Measurements from ENCODE around the gene SSRP1. TPM values are rescaled to one million over a fixed set of nuclear protein-coding genes. Genes with fewer than 3 reads are reported as not detected.

Gene SSRP1
- total and polyA plus RNA-seq, 2 donors (not counting 1 experiment from before 2014, with no cell fraction given), result 52.7 to 94.1 TPM

GRCh38 chr11:57358991-57359390, 23.3 kb upstream of the SSRP1 start:
- no peaks in the 10 kb centered on the region for H3K79me2 ChIP-seq (ENCODE audit: control insufficient read depth, insufficient read depth, low read length)
- no peaks in the 10 kb centered on the region for H4K20me1 ChIP-seq (ENCODE audit: control insufficient read depth, extremely low read depth, insufficient read depth, low read length)
- no peak overlapping the region for H3K4me3 ChIP-seq (replicated peaks in 1 of 4; ENCODE audit: control extremely low read depth in 1 of 4, insufficient read depth in 1 of 4, low read depth in 3 of 4, low read length in 4 of 4)
- no peak overlapping the region for H3K27ac ChIP-seq (ENCODE audit: insufficient read depth, low read length)
- H3K4me1 ChIP-seq (ENCODE audit: control insufficient read depth, extremely low read depth, insufficient read depth, low read length), result no peaks in the 10 kb centered on the region
- H2AFZ ChIP-seq (ENCODE audit: low read length), result no peak overlapping the region
- H3K36me3 ChIP-seq (ENCODE audit: control insufficient read depth, insufficient read depth, low read length), result no peaks in the 10 kb centered on the region
- TF ChIP-seq CTCF (conservative IDR thresholded peaks at IDR 0.05 in 1 of 2, IDR thresholded peaks at IDR 0.05 in 1 of 2; ENCODE audit: low read depth in 1 of 2, low read length in 2 of 2) (no peak), EZH2 (IDR thresholded peaks at IDR 0.05; ENCODE audit: low read length, missing control alignments) (no peak)
- no peak for DNase-seq (ENCODE audit: low read depth in 2 of 2)
- no peak overlapping the region for H3K4me2 ChIP-seq (ENCODE audit: extremely low read depth, insufficient read depth, low read length)
- H3K9me3 ChIP-seq (ENCODE audit: control insufficient read depth, insufficient read depth, low read depth, low read length), result no peaks in the 10 kb centered on the region
- H3K27me3 ChIP-seq (ENCODE audit: control insufficient read depth, insufficient read depth, low read length), result peaks cover 7% of the 10 kb centered on the region
- no peak overlapping the region for H3K9ac ChIP-seq (ENCODE audit: insufficient read depth, low read length)

GRCh38 chr11:57358543-57358961, 22.9 kb upstream of the SSRP1 start:
- DNase-seq (ENCODE audit: low read depth in 2 of 2), result peak in 1 of 2 donors; percentile 51
- no peak for TF ChIP-seq CTCF (conservative IDR thresholded peaks at IDR 0.05 in 1 of 2, IDR thresholded peaks at IDR 0.05 in 1 of 2; ENCODE audit: low read depth in 1 of 2, low read length in 2 of 2)
- TF ChIP-seq EZH2 (IDR thresholded peaks at IDR 0.05; ENCODE audit: low read length, missing control alignments), result no peak
- no peak overlapping the region for H3K4me2 ChIP-seq (ENCODE audit: extremely low read depth, insufficient read depth, low read length)
- H3K36me3 ChIP-seq (ENCODE audit: control insufficient read depth, insufficient read depth, low read length), result no peaks in the 10 kb centered on the region
- H3K27me3 ChIP-seq (ENCODE audit: control insufficient read depth, insufficient read depth, low read length), result peaks cover 7% of the 10 kb centered on the region
- no peaks in the 10 kb centered on the region for H3K79me2 ChIP-seq (ENCODE audit: control insufficient read depth, insufficient read depth, low read length)
- no peaks in the 10 kb centered on the region for H4K20me1 ChIP-seq (ENCODE audit: control insufficient read depth, extremely low read depth, insufficient read depth, low read length)
- H3K4me3 ChIP-seq (replicated peaks in 1 of 4; ENCODE audit: control extremely low read depth in 1 of 4, insufficient read depth in 1 of 4, low read depth in 3 of 4, low read length in 4 of 4), result no peak overlapping the region
- H3K9ac ChIP-seq (ENCODE audit: insufficient read depth, low read length), result no peak overlapping the region
- no peak overlapping the region for H2AFZ ChIP-seq (ENCODE audit: low read length)
- no peaks in the 10 kb centered on the region for H3K9me3 ChIP-seq (ENCODE audit: control insufficient read depth, insufficient read depth, low read depth, low read length)
- H3K4me1 ChIP-seq (ENCODE audit: control insufficient read depth, extremely low read depth, insufficient read depth, low read length), result no peaks in the 10 kb centered on the region
- no peak overlapping the region for H3K27ac ChIP-seq (ENCODE audit: insufficient read depth, low read length)

- Histone ChIP-seq H3K4me1 (ENCODE audit: control insufficient read depth, extremely low read depth, insufficient read depth, low read length) (no peaks in the 10 kb centered on the region), H2AFZ (ENCODE audit: low read length) (no peak overlapping the region), H4K20me1 (ENCODE audit: control insufficient read depth, extremely low read depth, insufficient read depth, low read length) (no peaks in the 10 kb centered on the region), H3K27me3 (ENCODE audit: control insufficient read depth, insufficient read depth, low read length) (peaks cover 3% of the 10 kb centered on the region), H3K9ac (ENCODE audit: insufficient read depth, low read length) (no peak overlapping the region), H3K36me3 (ENCODE audit: control insufficient read depth, insufficient read depth, low read length) (no peaks in the 10 kb centered on the region), H3K4me3 (replicated peaks in 1 of 4; ENCODE audit: control extremely low read depth in 1 of 4, insufficient read depth in 1 of 4, low read depth in 3 of 4, low read length in 4 of 4) (no peak overlapping the region), H3K79me2 (ENCODE audit: control insufficient read depth, insufficient read depth, low read length) (no peaks in the 10 kb centered on the region), H3K27ac (ENCODE audit: insufficient read depth, low read length) (no peak overlapping the region), H3K9me3 (ENCODE audit: control insufficient read depth, insufficient read depth, low read depth, low read length) (no peaks in the 10 kb centered on the region), H3K4me2 (ENCODE audit: extremely low read depth, insufficient read depth, low read length) (no peak overlapping the region)
- TF ChIP-seq CTCF (conservative IDR thresholded peaks at IDR 0.05 in 1 of 2, IDR thresholded peaks at IDR 0.05 in 1 of 2; ENCODE audit: low read depth in 1 of 2, low read length in 2 of 2) (no peak), EZH2 (IDR thresholded peaks at IDR 0.05; ENCODE audit: low read length, missing control alignments) (no peak)
- DNase-seq (ENCODE audit: low read depth in 2 of 2), result peak in 1 of 2 donors; percentile 23
Observed at GRCh38 chr11:57357856-57358255, 22.2 kb upstream of the SSRP1 start.
